22Rv1 (cell line): ENCODE results near the gene AUTS2.

ENCODE experiments used
- H3K27ac ChIP-seq: fragments of 450-650 bp; 2 replicates; pipeline ENCODE4 v1.5.1; 2017
- ZFX ChIP-seq: fragments of 450-650 bp; IDR thresholded peaks from 2 replicates; pipeline ENCODE4 v1.6.1; 2017; ENCODE audit warnings: antibody characterized with exemption, borderline replicate concordance
- TF ChIP-seq, protein P1 (sequence below): fragments of 450-650 bp; IDR thresholded peaks from 2 replicates; pipeline ENCODE4 v1.5.1; 2017; ENCODE audit warnings: mild to moderate bottlenecking

AUTS2 gene

DNA sequence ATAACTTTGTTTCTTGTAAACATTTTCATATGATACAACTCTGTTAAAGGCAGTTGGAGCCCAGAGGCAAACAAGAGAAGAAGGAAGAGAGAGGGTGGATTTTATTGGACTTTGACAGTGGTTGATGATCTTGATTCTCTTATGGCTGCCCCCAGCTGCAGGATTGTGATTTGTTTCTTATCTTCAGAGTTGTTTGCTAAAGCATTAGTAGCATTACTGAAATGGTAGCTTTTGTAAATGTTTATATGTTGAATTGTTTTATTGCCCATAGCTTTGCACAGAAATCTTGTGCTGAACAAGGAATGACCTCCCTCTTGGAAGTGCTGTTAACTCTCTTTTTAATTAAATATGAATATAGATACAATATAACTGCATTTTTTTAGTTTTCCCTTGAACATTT, 309.4 kb downstream of the AUTS2 start:
- no peak overlapping the region for H3K27ac ChIP-seq
- TF ChIP-seq, protein P1, sequence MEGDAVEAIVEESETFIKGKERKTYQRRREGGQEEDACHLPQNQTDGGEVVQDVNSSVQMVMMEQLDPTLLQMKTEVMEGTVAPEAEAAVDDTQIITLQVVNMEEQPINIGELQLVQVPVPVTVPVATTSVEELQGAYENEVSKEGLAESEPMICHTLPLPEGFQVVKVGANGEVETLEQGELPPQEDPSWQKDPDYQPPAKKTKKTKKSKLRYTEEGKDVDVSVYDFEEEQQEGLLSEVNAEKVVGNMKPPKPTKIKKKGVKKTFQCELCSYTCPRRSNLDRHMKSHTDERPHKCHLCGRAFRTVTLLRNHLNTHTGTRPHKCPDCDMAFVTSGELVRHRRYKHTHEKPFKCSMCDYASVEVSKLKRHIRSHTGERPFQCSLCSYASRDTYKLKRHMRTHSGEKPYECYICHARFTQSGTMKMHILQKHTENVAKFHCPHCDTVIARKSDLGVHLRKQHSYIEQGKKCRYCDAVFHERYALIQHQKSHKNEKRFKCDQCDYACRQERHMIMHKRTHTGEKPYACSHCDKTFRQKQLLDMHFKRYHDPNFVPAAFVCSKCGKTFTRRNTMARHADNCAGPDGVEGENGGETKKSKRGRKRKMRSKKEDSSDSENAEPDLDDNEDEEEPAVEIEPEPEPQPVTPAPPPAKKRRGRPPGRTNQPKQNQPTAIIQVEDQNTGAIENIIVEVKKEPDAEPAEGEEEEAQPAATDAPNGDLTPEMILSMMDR: no peak
- no peak for TF ChIP-seq ZFX

DNA sequence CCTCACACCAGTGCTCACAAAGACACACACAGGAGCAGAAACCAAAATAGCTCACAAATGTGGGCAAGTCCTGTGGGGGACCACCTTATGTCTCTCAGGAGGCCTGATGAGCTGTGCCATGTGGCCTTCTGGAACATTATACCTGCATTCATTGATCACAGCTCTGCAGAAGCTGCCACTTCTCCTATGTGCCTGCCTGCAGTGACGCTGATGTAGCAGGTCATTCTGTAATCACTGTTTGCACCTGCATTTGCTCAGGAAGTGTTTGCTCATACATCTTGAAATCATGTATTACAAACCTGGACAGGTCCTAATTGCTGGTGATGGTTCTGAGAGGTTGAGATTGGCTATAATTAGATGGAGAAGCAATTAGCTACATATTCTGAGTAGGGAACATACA, 310.2 kb downstream of the AUTS2 start:
- no peak for TF ChIP-seq ZFX
- TF ChIP-seq, protein P1: no peak
- H3K27ac ChIP-seq: no peak overlapping the region

DNA sequence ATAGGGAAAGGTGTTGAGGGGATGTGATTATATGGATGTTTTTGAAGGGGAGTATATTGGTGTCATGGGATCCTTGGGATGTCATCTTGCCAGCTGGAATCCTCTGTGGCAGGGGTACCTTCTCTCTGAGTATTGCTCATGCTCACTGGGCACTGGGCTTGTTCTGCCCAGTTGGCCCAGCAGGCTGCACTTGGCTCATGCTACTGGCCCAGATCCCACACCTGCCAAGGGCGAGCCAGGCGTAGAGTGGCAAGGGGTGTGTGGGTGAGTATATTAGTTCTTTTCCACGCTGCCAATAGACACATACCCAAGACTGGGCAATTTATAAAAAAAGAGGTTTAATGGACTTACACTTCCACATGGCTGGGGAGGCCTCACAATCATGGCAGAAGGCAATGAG, 311.9 kb downstream of the AUTS2 start:
- no peak overlapping the region for H3K27ac ChIP-seq
- no peak for TF ChIP-seq ZFX
- TF ChIP-seq, protein P1: no peak

DNA sequence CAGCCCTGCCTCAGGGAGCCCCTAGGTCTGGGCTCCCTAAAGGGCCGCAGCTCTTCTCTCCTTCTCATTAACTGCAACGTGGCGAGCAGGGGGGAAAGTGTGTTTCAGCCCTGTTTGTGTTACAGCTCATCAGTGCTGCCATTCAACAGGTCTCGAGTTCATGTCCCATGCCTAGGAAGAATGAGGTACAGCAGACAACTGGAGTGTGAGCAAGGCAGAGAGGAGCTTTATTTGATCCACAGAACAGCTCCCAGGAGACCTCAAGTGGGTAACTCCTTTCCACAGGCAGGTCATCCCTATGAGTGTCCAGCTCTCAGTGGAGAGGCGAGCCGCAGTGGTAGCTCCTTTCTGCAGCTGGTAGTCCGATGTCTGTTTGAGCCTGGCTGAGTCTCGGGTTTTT, 313.1 kb downstream of the AUTS2 start:
- TF ChIP-seq, protein P1: no peak
- TF ChIP-seq ZFX: no peak
- no peak overlapping the region for H3K27ac ChIP-seq

DNA sequence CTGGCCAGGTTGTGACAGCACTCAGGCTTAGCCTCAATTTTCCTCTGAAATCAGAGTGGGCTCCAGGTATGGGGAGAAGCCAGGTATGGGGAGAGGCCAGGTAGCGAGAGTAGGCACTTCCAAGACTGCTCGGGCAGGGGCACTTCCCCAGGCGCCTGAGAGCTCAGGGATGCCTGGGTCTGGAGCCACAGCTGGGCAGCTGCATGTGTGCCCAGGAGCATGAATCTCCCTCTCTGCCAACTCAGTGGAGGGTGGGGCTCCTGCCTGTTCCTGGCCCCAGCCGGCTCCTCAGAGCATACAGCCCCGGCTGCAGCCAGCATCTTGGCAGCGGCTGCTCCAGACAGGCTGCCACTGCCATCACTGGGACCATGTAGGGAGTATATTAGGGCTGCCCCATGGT, 313.9 kb downstream of the AUTS2 start:
- TF ChIP-seq ZFX: no peak
- TF ChIP-seq, protein P1: no peak
- H3K27ac ChIP-seq: no peak overlapping the region

DNA sequence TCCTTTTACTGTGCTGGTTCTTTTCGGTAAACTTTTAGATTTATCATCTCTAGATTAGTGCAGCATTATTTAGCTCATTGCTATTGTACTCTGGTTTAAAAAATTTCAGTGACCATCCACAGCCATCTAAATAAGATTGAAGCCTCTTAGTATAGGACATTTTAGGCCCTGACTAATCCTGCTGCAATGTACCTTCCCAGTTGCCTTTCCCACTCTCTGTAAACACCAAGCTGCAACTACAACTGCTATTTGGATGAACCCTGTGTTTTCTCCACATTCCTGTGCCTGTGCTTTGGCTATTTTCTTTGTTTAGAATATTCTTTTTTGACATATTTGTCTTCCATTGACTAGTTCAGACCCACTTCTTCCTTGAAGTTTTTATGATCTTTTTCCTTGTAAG, 314.6 kb downstream of the AUTS2 start:
- H3K27ac ChIP-seq: no peak overlapping the region
- TF ChIP-seq, protein P1: no peak
- no peak for TF ChIP-seq ZFX

DNA sequence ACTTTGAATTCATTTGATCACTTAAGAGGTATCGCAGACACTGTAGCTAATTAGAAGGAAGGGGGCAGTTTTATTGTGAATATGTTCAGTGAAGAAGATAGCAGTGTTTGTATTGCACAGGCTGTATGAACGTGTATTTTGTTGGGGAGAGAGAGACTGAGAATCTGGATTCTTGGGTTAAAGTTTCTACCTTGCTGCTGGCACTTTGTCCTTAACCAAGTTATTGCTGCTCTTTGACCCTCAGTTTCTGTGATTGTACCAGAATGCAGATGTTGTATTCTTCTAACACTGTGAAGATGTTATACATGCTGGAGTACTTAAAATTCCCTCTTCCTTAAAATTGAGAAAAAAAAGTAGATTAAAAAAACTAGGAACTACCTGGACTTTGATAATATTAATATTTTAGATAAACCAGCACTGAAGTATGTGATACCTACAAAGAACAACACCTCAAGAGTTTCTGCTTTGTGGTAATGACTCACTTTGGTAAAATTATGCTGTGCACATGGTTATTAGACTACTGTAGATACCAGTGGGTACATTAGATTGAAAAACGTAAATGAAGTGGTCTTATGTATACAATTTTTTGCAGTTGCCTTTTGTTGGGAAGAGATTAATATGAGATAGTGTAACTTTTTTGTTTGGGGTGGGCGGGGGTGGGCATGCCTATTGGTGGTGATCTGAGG, 321.3 kb downstream of the AUTS2 start:
- TF ChIP-seq, protein P1: no peak
- TF ChIP-seq ZFX: no peak
- no peak overlapping the region for H3K27ac ChIP-seq
